Endothelial cell of umbilical vein (primary cell): ENCODE results near the gene P2RX3. TPM values are rescaled to one million over a fixed set of nuclear protein-coding genes. Genes with fewer than 3 reads are reported as not detected.

Experiments used
- BruUV-seq: library from RNA; stranded (reverse); fragments of 400-500 nt; replicated peaks from 2 replicates; lab custom pipeline; 2021; lab: Mats Ljungman, UMichigan
- CTCF ChIA-PET: fragments of 300-600, 350-600 bp; sonication (Branson Sonifier 250); formaldehyde crosslinking; loops from one replicate; lab custom pipeline; 2021; ENCODE audit warnings: antibody characterized with exemption, inconsistent platforms; lab: Charles Lee
- POLR2A ChIA-PET: fragments of 300-600, 350-600 bp; sonication (Branson Sonifier 250); formaldehyde crosslinking; loops from one replicate; lab custom pipeline; 2021; ENCODE audit warnings: antibody characterized with exemption, inconsistent platforms; lab: Charles Lee
- DNase-seq: peaks from one replicate; pipeline ENCODE4 v3.0.0-alpha.2; 2011; ENCODE audit warnings: low read depth, low spot score
- FAIRE-seq: peaks from 2 replicates; lab custom pipeline; 2011; peaks lifted over from hg19 to GRCh38; lab: Jason Lieb, UNC
- H2AFZ ChIP-seq: 2 replicates; pipeline ENCODE4 v1.6.0; 2012; ENCODE audit warnings: low read depth, low read length, control low read depth, inconsistent platforms
- H3K27ac ChIP-seq: 2 replicates; pipeline ENCODE4 v1.5.1; 2011; ENCODE audit warnings: low read depth, mild to moderate bottlenecking, control low read depth, low read length, moderate library complexity; ENCODE audit not compliant: insufficient read depth
- H3K27me3 ChIP-seq, 2 experiments: 2 replicates each; pipeline versions ENCODE4 v1.6.0 to v1.6.1; 2011; ENCODE audit warnings: low read length in 2 of 2, mixed read lengths in 1 of 2; ENCODE audit not compliant: control insufficient read depth in 2 of 2, insufficient read depth in 2 of 2
- H3K36me3 ChIP-seq, 2 experiments: 2 replicates in 1 of 2; 3 replicates in 1 of 2; pipeline ENCODE4 v1.5.1; 2011; ENCODE audit warnings: low read length in 2 of 2, mild to moderate bottlenecking in 1 of 2, moderate library complexity in 1 of 2; ENCODE audit not compliant: control insufficient read depth in 2 of 2, insufficient read depth in 2 of 2; ENCODE audit errors: extremely low read depth in 1 of 2
- H3K4me1 ChIP-seq: 3 replicates; pipeline ENCODE4 v1.5.1; 2011; ENCODE audit warnings: mild to moderate bottlenecking, low read length; ENCODE audit not compliant: control insufficient read depth, insufficient read depth; ENCODE audit errors: extremely low read depth
- H3K4me2 ChIP-seq: 2 replicates; pipeline ENCODE4 v1.6.1; 2011; ENCODE audit warnings: low read length, control low read depth, mixed read lengths; ENCODE audit not compliant: insufficient read depth
- H3K4me3 ChIP-seq, 3 experiments: fragments of 200-600 bp in 1 of 3; sonication (generic), shearing (Covaris generic) in 1 of 3; replicated peaks in 1 of 3; 2 replicates each; pipeline ENCODE4 v1.5.1; 2011 to 2016; ENCODE audit warnings: control low read depth in 3 of 3, low read length in 3 of 3, mild to moderate bottlenecking in 2 of 3, inconsistent platforms in 1 of 3, low read depth in 1 of 3, moderate library complexity in 1 of 3; ENCODE audit not compliant: insufficient read depth in 1 of 3
- H3K79me2 ChIP-seq: 2 replicates; pipeline ENCODE4 v1.6.0; 2012; ENCODE audit warnings: low read length, inconsistent platforms; ENCODE audit not compliant: control insufficient read depth, insufficient read depth
- H3K9ac ChIP-seq: replicated peaks from 2 replicates; pipeline ENCODE3; 2011; ENCODE audit warnings: low read length, control low read depth; ENCODE audit not compliant: insufficient read depth; ENCODE audit errors: extremely low read depth
- H3K9me1 ChIP-seq: replicated peaks from 3 replicates; pipeline ENCODE4 v1.6.0; 2011; ENCODE audit warnings: mild to moderate bottlenecking, low read length; ENCODE audit not compliant: control insufficient read depth, insufficient read depth; ENCODE audit errors: extremely low read depth
- H3K9me3 ChIP-seq: replicated peaks from 2 replicates; pipeline ENCODE4 v1.5.1; 2012; ENCODE audit warnings: low read length, inconsistent platforms; ENCODE audit not compliant: control insufficient read depth, insufficient read depth
- H4K20me1 ChIP-seq: replicated peaks from 2 replicates; pipeline ENCODE3; 2011; ENCODE audit warnings: mild to moderate bottlenecking, low read length; ENCODE audit not compliant: control insufficient read depth, insufficient read depth; ENCODE audit errors: extremely low read depth
- CTCF ChIP-seq, 2 donors: IDR thresholded peaks; 1 replicate in 1 of 2; 2 replicates in 1 of 2; pipeline ENCODE4 v1.5.1; 2011; ENCODE audit warnings: low read length in 2 of 2, mild to moderate bottlenecking in 2 of 2, moderate library complexity in 2 of 2, control low read depth in 1 of 2, inconsistent platforms in 1 of 2, low read depth in 1 of 2; ENCODE audit not compliant: insufficient read depth in 1 of 2; ENCODE audit errors: extremely low read depth in 1 of 2
- EZH2 ChIP-seq: IDR thresholded peaks from 2 replicates; pipeline ENCODE4 v1.6.1; 2012; ENCODE audit warnings: borderline replicate concordance, low read depth, mild to moderate bottlenecking, moderate library complexity, low read length, inconsistent platforms; ENCODE audit not compliant: severe bottlenecking
- FOS ChIP-seq: IDR thresholded peaks from 2 replicates; pipeline ENCODE4 v1.6.1; 2011; ENCODE audit warnings: mild to moderate bottlenecking, low read length, moderate library complexity, borderline replicate concordance; ENCODE audit not compliant: insufficient read depth
- GATA2 ChIP-seq: IDR thresholded peaks from 2 replicates; pipeline ENCODE4 v1.7.0; 2011; ENCODE audit warnings: low read depth, mild to moderate bottlenecking, moderate library complexity, mixed read lengths, low read length; ENCODE audit not compliant: insufficient read length, insufficient read depth
- JUN ChIP-seq: IDR thresholded peaks from 2 replicates; pipeline ENCODE4 v1.6.1; 2011; ENCODE audit warnings: borderline replicate concordance, low read depth; ENCODE audit not compliant: insufficient read length, insufficient read depth
- MAX ChIP-seq: IDR thresholded peaks from 2 replicates; pipeline ENCODE4 v1.6.1; 2011; ENCODE audit not compliant: insufficient read depth, insufficient read length
- MYC ChIP-seq: IDR thresholded peaks from one replicate; pipeline ENCODE4 v1.6.1; 2011; ENCODE audit warnings: mild to moderate bottlenecking, low read depth, low read length
- POLR2A ChIP-seq: IDR thresholded peaks from 2 replicates; pipeline ENCODE4 v1.6.1; 2012; ENCODE audit warnings: low read depth, mild to moderate bottlenecking, control low read depth, low read length
- POLR2AphosphoS5 ChIP-seq: IDR thresholded peaks from 2 replicates; pipeline ENCODE4 v1.6.1; 2012; ENCODE audit warnings: low read depth, mild to moderate bottlenecking, control low read depth, low read length, moderate library complexity; ENCODE audit not compliant: insufficient read depth
- dilution Hi-C: fragments of 300-500 bp; cut with MboI; formaldehyde crosslinking; loops from one replicate; pipeline ENCODE4 v1.15.0; 2019; ENCODE audit warnings: low sequenced_read_pairs; ENCODE audit not compliant: extremely low pct_ligation_motif_present
- intact Hi-C: fragments of 100-400 bp; cut with micrococcal nuclease; formaldehyde crosslinking; loops from one replicate; pipeline ENCODE4 v1.10.0; 2022
- polyA plus RNA-seq, 4 experiments: library from polyadenylated mRNA; depleted of rRNA in 3 of 4; stranded (reverse) in 3 of 4; unstranded in 1 of 4; fragments of >200 nt; gene quantifications; 2 replicates each; pipeline versions ENCODE4 v1.2.1 to v1.2.3, GENCODE V29; 2011 to 2012; ENCODE audit warnings: missing spikeins in 1 of 4
- total RNA-seq: library from RNA; stranded (reverse); gene quantifications from 2 replicates; pipeline ENCODE4 v1.2.3, GENCODE V29; 2021

P2RX3 gene
- total and polyA plus RNA-seq, 2 donors (not counting 3 experiments of a cell fraction or from before 2014, with no cell fraction given) = not detected

GRCh38 chr11:57407010-57407920 lies 69.1 kb downstream of the P2RX3 start:
- H3K9me3 ChIP-seq = no peaks in the 10 kb centered on the region
- peak; percentile 64 for TF ChIP-seq GATA2
- no peak for TF ChIP-seq POLR2AphosphoS5
- POLR2A ChIA-PET = interaction anchor here (1.0 to 1.7 kb wide), 2 partner anchors 17 to 234 kb away, joined by 3 to 7 read pairs; no protein-coding TSS in a partner anchor
- CTCF ChIA-PET = interaction anchor here (0.7 to 2.0 kb wide), 6 partner anchors 18 to 86 kb away, joined by 3 to 9 read pairs (median 6); partner anchors contain the start of gene SLC43A3
- H3K4me3 ChIP-seq = no peak overlapping the region
- intact Hi-C loops (loop anchor here (5.0 kb wide), 2 partner anchors 50 to 60 kb away; no protein-coding TSS in a partner anchor), dilution Hi-C loops (no loop called here)
- H2AFZ ChIP-seq = no peak overlapping the region
- H3K9me1 ChIP-seq = no peaks in the 10 kb centered on the region
- peak overlapping the region; percentile 65 for H3K4me2 ChIP-seq
- H4K20me1 ChIP-seq = no peaks in the 10 kb centered on the region
- H3K9ac ChIP-seq = peak overlapping the region; percentile 17
- DNase-seq (no peak), FAIRE-seq (no peak)
- TSS peak; percentile 97 for BruUV-seq
- H3K4me1 ChIP-seq = peaks cover 26% of the 10 kb centered on the region
- H3K27ac ChIP-seq = peak overlapping the region; percentile 84
- no peaks in the 10 kb centered on the region for H3K79me2 ChIP-seq
- peaks cover 3 to 12% of the 10 kb centered on the region in 2 experiments for H3K36me3 ChIP-seq
- no peaks in the 10 kb centered on the region for H3K27me3 ChIP-seq

- dilution Hi-C loops = no loop called here
- Histone ChIP-seq H2AFZ (no peak overlapping the region), H3K9me3 (no peaks in the 10 kb centered on the region), H3K9ac (no peak overlapping the region), H4K20me1 (no peaks in the 10 kb centered on the region), H3K9me1 (no peaks in the 10 kb centered on the region), H3K4me2 (no peak overlapping the region), H3K36me3 (peaks cover 3 to 12% of the 10 kb centered on the region in 2 experiments), H3K4me3 (no peak overlapping the region), H3K4me1 (peaks cover 33% of the 10 kb centered on the region), H3K79me2 (no peaks in the 10 kb centered on the region), H3K27ac (no peak overlapping the region), H3K27me3 (no peaks in the 10 kb centered on the region)
- CTCF ChIA-PET = no interaction called here
- no peak for TF ChIP-seq GATA2
- no peak for TF ChIP-seq FOS
- TF ChIP-seq MAX = no peak
- no peak for TF ChIP-seq EZH2
- no peak for TF ChIP-seq POLR2A
- no peak for TF ChIP-seq JUN
- TF ChIP-seq CTCF (IDR thresholded peaks at IDR 0.05; ENCODE audit: extremely low read depth in 1 of 2, insufficient read depth in 1 of 2, low read depth in 1 of 2, low read length in 2 of 2) = no peak
- TF ChIP-seq POLR2AphosphoS5 = no peak
- TF ChIP-seq MYC = no peak
- BruUV-seq = no TSS peak
- intact Hi-C loops = loop anchor here (5.0 kb wide), 2 partner anchors 49 to 61 kb away; no protein-coding TSS in a partner anchor
- DNase-seq (no peak), FAIRE-seq (peak; percentile 8)
- POLR2A ChIA-PET = no interaction called here
Measured at GRCh38 chr11:57407941-57408475, 69.9 kb downstream of the P2RX3 start.
